ACC112 (cell line): Measurements from ENCODE around the gene DNM3.

Source experiments
- H2AFZ ChIP-seq: fragments of 200-600 bp; sonication (generic); one replicate; pipeline ENCODE4 v1.6.0; 2017; ENCODE audit warnings: antibody characterized with exemption, low read length; ENCODE audit not compliant: unreplicated experiment
- H3K27ac ChIP-seq: fragments of 200-600 bp; sonication (generic); 2 replicates; pipeline ENCODE4 v1.5.1; 2014; ENCODE audit warnings: low read depth, mild to moderate bottlenecking, antibody characterized with exemption, low read length, moderate library complexity
- H3K27me3 ChIP-seq: fragments of 200-600 bp; sonication (generic); 2 replicates; pipeline ENCODE4 v1.6.1; 2014; ENCODE audit warnings: mild to moderate bottlenecking, antibody characterized with exemption, low read length, moderate library complexity, mixed read lengths; ENCODE audit not compliant: insufficient read depth
- H3K36me3 ChIP-seq: fragments of 200-600 bp; sonication (generic); 2 replicates; pipeline ENCODE4 v1.6.1; 2016; ENCODE audit warnings: mild to moderate bottlenecking, antibody characterized with exemption, low read length, moderate library complexity, mixed read lengths; ENCODE audit not compliant: insufficient read depth
- H3K4me1 ChIP-seq: fragments of 200-600 bp; sonication (generic); one replicate; pipeline ENCODE4 v1.6.1; 2016; ENCODE audit warnings: low read length, mixed read lengths; ENCODE audit not compliant: insufficient read depth, unreplicated experiment, control insufficient read depth
- H3K4me3 ChIP-seq: fragments of 200-600 bp; sonication (generic); 2 replicates; pipeline ENCODE4 v1.5.1; 2014; ENCODE audit warnings: mild to moderate bottlenecking, low read depth, low read length
- H3K79me2 ChIP-seq: fragments of 200-600 bp; sonication (generic); one replicate; pipeline ENCODE4 v1.6.0; 2016; ENCODE audit warnings: low read length; ENCODE audit not compliant: control insufficient read depth, unreplicated experiment, insufficient read depth

Gene DNM3

GRCh38 chr1:172121081-172121717 is 279.9 kb downstream of the DNM3 start:
- Histone ChIP-seq H3K36me3 (no peaks in the 10 kb centered on the region), H3K79me2 (no peaks in the 10 kb centered on the region), H3K27ac (no peak overlapping the region), H2AFZ (no peak overlapping the region), H3K4me3 (no peak overlapping the region), H3K27me3 (no peaks in the 10 kb centered on the region), H3K4me1 (no peaks in the 10 kb centered on the region)

- Histone ChIP-seq H3K4me1 (no peaks in the 10 kb centered on the region), H3K27me3 (no peaks in the 10 kb centered on the region), H3K4me3 (no peak overlapping the region), H3K79me2 (no peaks in the 10 kb centered on the region), H2AFZ (no peak overlapping the region), H3K27ac (no peak overlapping the region), H3K36me3 (no peaks in the 10 kb centered on the region)
These were observed 281.1 kb downstream of the DNM3 start for GRCh38 chr1:172122381-172122780.

DNA sequence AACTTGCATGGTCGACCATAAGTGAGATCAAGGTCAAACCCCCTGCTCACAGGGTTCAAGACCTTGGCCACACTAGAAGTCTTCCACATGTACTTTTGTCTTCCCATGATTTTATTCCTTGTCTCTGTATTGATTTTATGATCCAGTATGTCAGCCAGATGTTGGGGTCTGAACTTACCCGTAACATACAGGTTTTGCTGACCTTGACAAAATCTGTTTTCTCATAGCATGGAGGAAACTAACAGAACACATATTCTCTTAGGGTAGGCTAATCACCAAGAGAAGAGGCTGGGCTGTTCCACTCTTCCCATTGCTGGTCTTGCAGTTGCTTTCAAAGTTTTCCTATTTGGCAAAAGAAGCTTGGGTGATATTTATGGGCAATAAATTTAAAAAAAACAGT is 284.0 kb downstream of the DNM3 start:
- no peaks in the 10 kb centered on the region for H3K27me3 ChIP-seq
- no peak overlapping the region for H3K27ac ChIP-seq
- no peak overlapping the region for H2AFZ ChIP-seq
- H3K36me3 ChIP-seq, result no peaks in the 10 kb centered on the region
- no peak overlapping the region for H3K4me3 ChIP-seq
- H3K4me1 ChIP-seq, result no peaks in the 10 kb centered on the region
- H3K79me2 ChIP-seq, result no peaks in the 10 kb centered on the region

GRCh38 chr1:172125812-172126430 is 284.6 kb downstream of the DNM3 start:
- H3K4me1 ChIP-seq, result no peaks in the 10 kb centered on the region
- no peak overlapping the region for H2AFZ ChIP-seq
- no peak overlapping the region for H3K27ac ChIP-seq
- no peaks in the 10 kb centered on the region for H3K27me3 ChIP-seq
- H3K36me3 ChIP-seq, result no peaks in the 10 kb centered on the region
- H3K79me2 ChIP-seq, result no peaks in the 10 kb centered on the region
- no peak overlapping the region for H3K4me3 ChIP-seq

DNA sequence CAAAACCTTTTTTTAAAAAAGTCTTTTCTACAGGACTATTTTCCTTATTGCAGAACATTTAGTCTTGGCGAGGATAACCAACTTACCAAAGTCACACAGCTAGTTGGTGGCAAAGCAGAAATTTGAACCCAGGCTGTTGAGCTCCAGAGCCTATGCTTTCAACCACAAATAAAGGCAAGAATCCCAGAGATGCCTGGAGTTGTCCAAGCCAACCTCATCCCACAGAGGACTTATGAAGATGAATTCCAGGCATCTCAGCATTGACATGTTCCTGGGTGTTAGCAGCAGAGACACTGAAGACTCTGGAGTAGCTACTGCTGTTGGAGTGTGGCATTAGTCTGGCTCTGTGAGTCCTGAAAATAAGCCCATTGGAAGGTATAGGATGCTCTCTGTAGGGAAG is 291.5 kb downstream of the DNM3 start:
- Histone ChIP-seq H3K4me1 (peaks cover 34% of the 10 kb centered on the region), H3K36me3 (no peaks in the 10 kb centered on the region), H3K4me3 (no peak overlapping the region), H2AFZ (no peak overlapping the region), H3K79me2 (no peaks in the 10 kb centered on the region), H3K27me3 (no peaks in the 10 kb centered on the region), H3K27ac (no peak overlapping the region)

DNA sequence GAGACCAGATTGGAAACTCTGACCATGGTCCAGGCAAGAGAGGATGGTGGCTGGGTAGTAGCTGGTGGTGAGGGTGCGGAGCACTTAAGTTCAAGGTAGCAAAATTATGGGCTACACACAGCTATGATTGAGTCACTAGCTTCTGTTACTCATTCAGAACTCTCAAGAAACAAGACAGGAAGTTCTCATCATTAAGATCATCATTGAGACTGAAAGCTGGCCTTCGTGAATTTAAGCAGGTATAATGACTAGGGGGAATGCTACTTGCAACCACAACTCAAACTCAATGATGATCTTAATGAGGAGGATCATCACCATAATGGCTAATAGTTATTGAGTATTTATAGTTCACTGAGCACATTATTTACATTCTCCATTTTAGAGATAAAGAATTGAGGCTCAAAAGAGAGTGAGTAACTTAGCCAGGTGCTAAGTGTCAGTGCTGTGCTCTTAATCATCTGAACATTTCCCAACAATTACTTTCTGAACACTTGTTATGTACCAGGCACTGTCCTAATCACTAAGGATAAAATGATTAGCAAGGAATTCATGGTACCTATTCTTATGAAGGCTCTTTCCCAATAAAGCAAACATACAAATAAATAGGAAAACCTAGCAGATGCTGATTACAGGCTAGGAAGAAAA is 292.9 kb downstream of the DNM3 start:
- Histone ChIP-seq H3K4me3 (no peak overlapping the region), H3K4me1 (peaks cover 46% of the 10 kb centered on the region), H3K27me3 (no peaks in the 10 kb centered on the region), H3K79me2 (peaks cover under 1% of the 10 kb centered on the region), H2AFZ (no peak overlapping the region), H3K27ac (no peak overlapping the region), H3K36me3 (no peaks in the 10 kb centered on the region)

DNA sequence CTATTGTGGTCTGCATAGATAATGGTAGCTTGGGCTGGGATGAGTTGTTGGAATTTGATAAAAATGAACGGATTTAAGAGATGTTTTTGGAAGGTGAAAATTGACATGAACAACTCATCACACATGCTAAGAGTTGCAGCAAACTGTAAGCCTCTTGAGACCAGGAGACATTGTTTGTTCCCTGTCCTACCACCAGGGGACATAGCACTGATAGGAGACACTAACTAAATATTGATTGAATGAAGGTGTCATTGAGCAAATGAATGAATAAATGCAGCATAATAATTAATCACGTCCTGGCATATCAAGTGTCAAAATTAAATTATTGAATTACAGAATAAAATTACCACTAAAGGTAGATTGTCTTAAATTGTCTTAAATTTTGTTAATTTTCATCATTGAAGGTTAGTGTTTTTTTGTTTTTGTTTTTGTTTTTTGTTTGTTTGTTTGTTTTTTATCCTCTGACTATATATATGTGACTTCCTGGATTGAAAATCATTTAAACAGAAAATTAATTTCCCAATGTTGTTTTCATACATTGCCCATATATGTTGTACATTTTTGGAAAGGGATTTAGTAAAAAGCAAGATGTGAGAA is 293.9 kb downstream of the DNM3 start:
- peaks cover 4% of the 10 kb centered on the region for H3K36me3 ChIP-seq
- H3K4me1 ChIP-seq, result peaks cover 56% of the 10 kb centered on the region
- peak overlapping the region; percentile 77 for H3K27ac ChIP-seq
- H2AFZ ChIP-seq, result no peak overlapping the region
- H3K27me3 ChIP-seq, result no peaks in the 10 kb centered on the region
- H3K4me3 ChIP-seq, result no peak overlapping the region
- H3K79me2 ChIP-seq, result peaks cover 10% of the 10 kb centered on the region

DNA sequence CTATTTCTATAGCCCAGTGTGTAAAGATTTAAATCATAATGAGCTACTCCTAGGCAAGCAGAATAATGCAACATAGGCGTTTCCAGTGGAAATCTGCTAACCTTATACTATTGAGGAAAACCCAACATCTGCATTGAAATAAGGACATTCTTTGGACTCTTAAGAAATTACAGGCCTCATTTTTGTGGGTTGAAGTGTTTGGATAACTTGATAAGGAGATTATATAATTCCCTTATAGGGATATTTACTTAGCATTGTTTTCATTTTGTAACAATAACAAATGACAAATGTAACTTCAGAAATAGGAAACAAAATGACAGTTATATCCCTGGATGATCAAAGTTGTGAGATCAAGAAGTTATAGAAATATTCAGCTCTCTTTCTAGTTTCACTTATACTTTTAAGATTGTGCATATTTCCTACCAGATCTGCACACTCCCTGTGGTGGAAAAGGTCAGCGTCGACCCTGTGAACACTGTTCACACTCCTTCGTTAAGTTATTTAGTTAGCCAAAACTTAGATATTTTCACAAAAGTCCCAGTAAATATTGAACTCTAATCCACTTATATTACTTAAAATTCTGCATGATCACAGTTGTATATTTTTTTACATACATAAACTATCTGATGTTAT is 294.8 kb downstream of the DNM3 start:
- peak overlapping the region; percentile 57 for H3K4me3 ChIP-seq
- peaks cover 11% of the 10 kb centered on the region for H3K36me3 ChIP-seq
- H3K27ac ChIP-seq, result peak overlapping the region; percentile 77
- no peak overlapping the region for H2AFZ ChIP-seq
- H3K27me3 ChIP-seq, result no peaks in the 10 kb centered on the region
- H3K4me1 ChIP-seq, result peaks cover 59% of the 10 kb centered on the region
- H3K79me2 ChIP-seq, result peaks cover 18% of the 10 kb centered on the region

DNA sequence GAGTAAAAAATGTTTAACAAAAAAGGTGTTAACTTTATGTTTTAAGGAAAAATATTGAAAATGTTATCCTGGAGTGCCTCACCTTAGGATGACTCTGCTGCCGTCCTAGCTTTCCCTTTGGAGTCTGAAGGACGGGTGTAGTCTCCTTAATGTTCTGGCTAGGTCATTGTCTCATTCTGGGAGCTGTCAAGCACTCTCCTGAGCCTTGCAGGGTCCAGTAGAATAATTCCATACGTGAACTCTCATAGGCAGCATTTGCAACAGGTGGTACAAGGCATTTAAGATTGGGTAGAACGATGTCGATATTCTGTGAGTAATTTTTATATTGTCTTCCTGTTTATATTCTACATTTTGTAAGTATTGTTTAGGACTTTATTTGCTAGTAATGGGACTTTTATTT is 295.6 kb downstream of the DNM3 start:
- Histone ChIP-seq H3K4me1 (peaks cover 59% of the 10 kb centered on the region), H3K27ac (peak overlapping the region; percentile 77), H2AFZ (no peak overlapping the region), H3K4me3 (peak overlapping the region; percentile 59), H3K27me3 (no peaks in the 10 kb centered on the region), H3K79me2 (peaks cover 27% of the 10 kb centered on the region), H3K36me3 (peaks cover 19% of the 10 kb centered on the region)

- Histone ChIP-seq H3K4me1 (peaks cover 59% of the 10 kb centered on the region), H2AFZ (no peak overlapping the region), H3K27ac (peak overlapping the region; percentile 77), H3K27me3 (no peaks in the 10 kb centered on the region), H3K79me2 (peaks cover 35% of the 10 kb centered on the region), H3K4me3 (no peak overlapping the region), H3K36me3 (peaks cover 19% of the 10 kb centered on the region)
These were observed 296.6 kb downstream of the DNM3 start for GRCh38 chr1:172137703-172138454.
